ENCODE data around the gene CEACAM8.

GRCh38 chr19:42548552-42548951, 46.2 kb downstream of the CEACAM8 start:
- TF ChIP-seq CTCF (IDR thresholded peaks at IDR 0.05; ENCODE audit: insufficient read depth, low read length, poor library complexity, severe bottlenecking) (no peak), EZH2phosphoT487 (conservative IDR thresholded peaks at IDR 0.05; ENCODE audit: low read length) (no peak)

Data from SU-DHL-6 (cell line).